ENCODE results near the gene C14orf119. TPM values are rescaled to one million over a fixed set of nuclear protein-coding genes. Genes with fewer than 3 reads are reported as not detected.

The C14orf119 gene
- total RNA-seq, 1 donor from 2014 or later = 27.3 TPM

GRCh38 chr14:23115918-23116317 lies 20.6 kb downstream of the C14orf119 start:
- no peak overlapping the region for H3K4me3 ChIP-seq (ENCODE audit: low read depth, low read length)
- no peak for TF ChIP-seq CTCF (conservative IDR thresholded peaks at IDR 0.05; ENCODE audit: low read depth, low read length)
- DNase-seq (ENCODE audit: low read depth) = no peak

GRCh38 chr14:23117371-23118020 lies 22.2 kb downstream of the C14orf119 start:
- no peak for DNase-seq (ENCODE audit: low read depth)
- H3K4me3 ChIP-seq (ENCODE audit: low read depth, low read length) = no peak overlapping the region
- TF ChIP-seq CTCF (conservative IDR thresholded peaks at IDR 0.05; ENCODE audit: low read depth, low read length) = no peak

- no peak within 1 kb of the TSS for H3K4me3 ChIP-seq (ENCODE audit: low read depth, low read length)
- no peak for DNase-seq (ENCODE audit: low read depth)
- no peak for TF ChIP-seq CTCF (conservative IDR thresholded peaks at IDR 0.05; ENCODE audit: low read depth, low read length)
Measured at GRCh38 chr14:23118506-23119362, 23.4 kb downstream of the C14orf119 start, which contains the start of gene CEBPE. Gene CEBPE, minus strand, starts transcription at chr14:23119255. Its CDS starts 164 bp downstream, at chr14:23119091.

GRCh38 chr14:23119363-23120327 lies 24.3 kb downstream of the C14orf119 start:
- DNase-seq (ENCODE audit: low read depth) = no peak
- TF ChIP-seq CTCF (conservative IDR thresholded peaks at IDR 0.05; ENCODE audit: low read depth, low read length) = no peak
- H3K4me3 ChIP-seq (ENCODE audit: low read depth, low read length) = no peak overlapping the region

- peak; percentile 100 for TF ChIP-seq CTCF (conservative IDR thresholded peaks at IDR 0.05; ENCODE audit: low read depth, low read length)
- DNase-seq (ENCODE audit: low read depth) = no peak
- H3K4me3 ChIP-seq (ENCODE audit: low read depth, low read length) = no peak overlapping the region
Measured at GRCh38 chr14:23120541-23121251, 25.4 kb downstream of the C14orf119 start.

GRCh38 chr14:23121361-23121771 lies 26.1 kb downstream of the C14orf119 start:
- no peak for TF ChIP-seq CTCF (conservative IDR thresholded peaks at IDR 0.05; ENCODE audit: low read depth, low read length)
- DNase-seq (ENCODE audit: low read depth) = no peak
- H3K4me3 ChIP-seq (ENCODE audit: low read depth, low read length) = no peak overlapping the region

All from epithelial cell of proximal tubule (primary cell).